ENCODE results near the gene DEFB128.

DNA sequence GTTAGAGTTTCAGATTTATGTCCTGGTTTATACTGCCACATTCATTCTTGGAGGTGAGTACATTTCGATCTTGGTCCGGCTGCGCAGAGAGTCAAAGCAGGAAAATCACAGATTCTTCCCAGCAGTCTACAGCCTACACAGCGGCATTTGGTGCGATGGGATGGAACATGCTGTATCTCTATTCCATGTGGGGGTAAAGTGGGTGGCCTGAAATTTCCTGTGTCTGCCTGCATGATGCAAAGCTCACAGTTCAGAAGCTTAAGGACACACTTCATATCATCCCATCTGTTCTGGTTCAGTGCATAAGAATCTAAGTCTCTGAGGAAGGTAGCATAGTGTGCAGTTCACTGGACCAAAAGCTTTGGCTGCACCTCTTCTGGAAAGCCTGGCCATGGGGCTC is 32.4 kb downstream of the DEFB128 start, which contains the start of gene DEFB127:
- no peak for TF ChIP-seq EZH2 (optimal IDR thresholded peaks at IDR 0.05; ENCODE audit: low read depth, low read length)
- TF ChIP-seq CTCF (IDR thresholded peaks at IDR 0.05; ENCODE audit: low read length), result no peak

Measured in MM.1S (cell line).